Common myeloid progenitor, CD34-positive (primary cell): ENCODE data around the gene DAB2.

Source experiments
- CTCF ChIA-PET: fragments of 350-600 bp; sonication (Branson Sonifier 250); formaldehyde crosslinking; loops from one replicate; lab custom pipeline; 2021; ENCODE audit warnings: antibody characterized with exemption; lab: Charles Lee
- POLR2A ChIA-PET: fragments of 350-600 bp; sonication (Branson Sonifier 250); formaldehyde crosslinking; loops from one replicate; lab custom pipeline; 2021; ENCODE audit warnings: antibody characterized with exemption; lab: Charles Lee
- DNase-seq, 3 donors: peaks; one replicate each; pipeline versions ENCODE4 v3.0.0 to v3.0.0-alpha.2; 2013
- H3K27ac ChIP-seq, 2 experiments: 1 replicate in 1 of 2; 2 replicates in 1 of 2; pipeline ENCODE4 v1.7.0; 2013; ENCODE audit warnings: inconsistent platforms in 2 of 2, low read length in 2 of 2, mild to moderate bottlenecking in 2 of 2, low read depth in 1 of 2, moderate library complexity in 1 of 2; ENCODE audit not compliant: severe bottlenecking in 2 of 2, insufficient read depth in 1 of 2, poor library complexity in 1 of 2
- H3K27me3 ChIP-seq, 5 experiments: replicated peaks in 2 of 5; 1 replicate in 3 of 5; 2 replicates in 2 of 5; pipeline versions ENCODE4 v1.6.1 to v1.7.0; 2013; ENCODE audit warnings: low read length in 4 of 5, mild to moderate bottlenecking in 2 of 5, moderate library complexity in 2 of 5, inconsistent platforms in 1 of 5; ENCODE audit not compliant: insufficient read depth in 5 of 5, control insufficient read depth in 4 of 5
- H3K36me3 ChIP-seq, 4 experiments: 1 replicate in 2 of 4; 2 replicates in 2 of 4; pipeline versions ENCODE4 v1.6.1 to v1.7.0; 2013; ENCODE audit warnings: low read length in 3 of 4, control low read depth in 1 of 4, mild to moderate bottlenecking in 1 of 4; ENCODE audit not compliant: control insufficient read depth in 4 of 4, insufficient read depth in 4 of 4
- H3K4me1 ChIP-seq, 4 experiments: 1 replicate in 3 of 4; 2 replicates in 1 of 4; pipeline versions ENCODE4 v1.6.1 to v1.7.1; 2013; ENCODE audit warnings: low read length in 3 of 4, mild to moderate bottlenecking in 3 of 4, control low read depth in 1 of 4, inconsistent platforms in 1 of 4, moderate library complexity in 1 of 4; ENCODE audit not compliant: control insufficient read depth in 4 of 4, insufficient read depth in 4 of 4; ENCODE audit errors: control extremely low read depth in 1 of 4
- H3K4me3 ChIP-seq, 7 experiments: 1 replicate in 4 of 7; 2 replicates in 3 of 7; pipeline versions ENCODE4 v1.5.1 to v1.7.0; 2013; ENCODE audit warnings: mild to moderate bottlenecking in 7 of 7, low read length in 6 of 7, moderate library complexity in 6 of 7, inconsistent platforms in 2 of 7, low read depth in 2 of 7, control low read depth in 1 of 7; ENCODE audit not compliant: insufficient read depth in 4 of 7, control insufficient read depth in 1 of 7; ENCODE audit errors: extremely low read depth in 1 of 7
- H3K9me3 ChIP-seq, 5 experiments: 1 replicate in 4 of 5; 2 replicates in 1 of 5; pipeline versions ENCODE4 v1.6.1 to v1.7.1; 2013; ENCODE audit warnings: low read length in 4 of 5, mild to moderate bottlenecking in 2 of 5, inconsistent platforms in 1 of 5, low read depth in 1 of 5, moderate library complexity in 1 of 5; ENCODE audit not compliant: control insufficient read depth in 4 of 5, insufficient read depth in 2 of 5; ENCODE audit errors: control extremely low read depth in 1 of 5
- WGBS: methylation state at CpG from one replicate; pipeline ENCODE4 v1.1.5; 2013; ENCODE audit not compliant: insufficient coverage; 5-methylcytosine and 5-hydroxymethylcytosine counted together

The DAB2 gene

DNA sequence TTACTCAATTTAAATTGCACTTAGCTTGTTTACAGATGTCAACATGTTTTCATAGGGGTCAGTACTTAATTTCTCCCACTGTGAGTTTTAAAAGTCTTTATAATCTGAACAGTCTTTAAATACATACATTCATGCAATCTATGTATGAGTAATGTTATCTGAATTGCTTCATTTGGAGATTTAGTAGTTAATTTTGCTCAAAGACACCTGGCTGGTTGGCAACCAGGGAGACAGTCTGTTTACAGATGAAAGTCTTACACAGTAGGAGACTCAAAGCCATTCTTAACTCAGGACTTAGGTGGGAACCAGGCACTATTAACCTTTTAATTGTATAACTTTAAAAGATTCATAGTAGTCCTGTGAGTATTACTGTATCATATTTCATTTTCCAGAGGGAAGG is 29.3 kb downstream of the DAB2 start:
- Histone ChIP-seq H3K27ac (no peak overlapping the region), H3K4me1 (peaks cover 15 to 29% (median 22%) of the 10 kb centered on the region in 4 experiments), H3K27me3 (no peaks in the 10 kb centered on the region), H3K36me3 (peaks cover 0 to 14% (median 9%) of the 10 kb centered on the region in 4 experiments), H3K9me3 (no peaks in the 10 kb centered on the region), H3K4me3 (no peak overlapping the region)
- no peak for DNase-seq
- POLR2A ChIA-PET = no interaction called here
- CTCF ChIA-PET = interaction anchor here (1.1 to 6.5 kb wide), 3 partner anchors 10 to 29 kb away, joined by 3 to 39 read pairs (median 26); partner anchors contain the start of gene DAB2

DNA sequence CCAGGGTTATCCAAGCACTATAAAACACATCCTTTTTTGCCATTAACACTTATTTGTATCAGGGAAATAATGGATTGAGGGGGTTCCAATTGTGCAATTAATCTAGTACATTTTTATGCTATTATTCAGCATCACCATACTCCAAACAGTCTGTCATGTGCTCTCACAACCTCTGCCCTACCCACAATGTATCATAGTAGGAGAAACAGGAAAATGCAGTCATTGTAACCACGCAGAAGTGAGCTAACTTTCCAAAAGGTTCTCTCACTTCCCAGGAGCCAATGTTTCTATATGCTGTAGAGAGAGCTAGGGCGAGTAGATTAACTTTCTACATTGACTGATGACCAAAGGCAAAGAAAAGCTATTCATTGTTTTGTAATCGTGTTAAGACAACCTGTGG is 29.8 kb downstream of the DAB2 start:
- ChIA-PET CTCF (interaction anchor here (1.1 to 4.4 kb wide), 2 partner anchors 10 to 18 kb away, joined by 3 to 26 read pairs; no protein-coding TSS in a partner anchor), POLR2A (no interaction called here)
- 100% methylated on average over 2 of the region's 3 CpGs for WGBS
- peaks cover 0 to 17% (median 13%) of the 10 kb centered on the region in 4 experiments for H3K36me3 ChIP-seq
- peaks cover 13 to 23% (median 18%) of the 10 kb centered on the region in 4 experiments for H3K4me1 ChIP-seq
- H3K4me3 ChIP-seq = no peak overlapping the region
- H3K27ac ChIP-seq = no peak overlapping the region
- DNase-seq = no peak
- no peaks in the 10 kb centered on the region for H3K9me3 ChIP-seq
- H3K27me3 ChIP-seq = no peaks in the 10 kb centered on the region

DNA sequence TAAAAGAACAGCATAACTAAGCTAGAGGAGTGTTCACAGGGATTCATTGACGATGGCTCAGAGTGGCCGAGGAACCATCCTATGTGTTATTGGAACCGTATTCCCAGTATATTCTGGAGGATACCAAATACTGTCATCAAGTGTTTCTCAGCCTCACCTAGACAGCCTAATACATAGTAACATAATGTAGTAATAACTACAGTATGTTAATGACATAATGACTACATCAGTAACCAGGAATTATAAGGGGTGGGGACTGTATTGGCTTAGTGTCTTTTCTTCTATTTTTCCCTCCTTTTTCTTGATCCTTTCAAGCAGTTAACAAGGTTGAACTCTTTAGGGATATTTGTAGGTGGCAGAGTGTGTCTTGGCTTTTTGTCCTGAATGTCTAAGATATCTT is 33.8 kb downstream of the DAB2 start:
- 100% methylated on average over 1 of the region's 3 CpGs for WGBS
- Histone ChIP-seq H3K9me3 (no peaks in the 10 kb centered on the region), H3K27me3 (no peaks in the 10 kb centered on the region), H3K36me3 (peaks cover 0 to 30% (median 19%) of the 10 kb centered on the region in 4 experiments), H3K27ac (no peak overlapping the region), H3K4me1 (no peaks in the 10 kb centered on the region), H3K4me3 (no peak overlapping the region)
- no peak for DNase-seq
- ChIA-PET POLR2A (interaction anchor here (0.6 kb wide), 1 partner anchor 75 kb away, joined by 3 read pairs; no protein-coding TSS in a partner anchor), CTCF (interaction anchor here (2.1 kb wide), 1 partner anchor 12 kb away, joined by 7 read pairs; no protein-coding TSS in a partner anchor)

DNA sequence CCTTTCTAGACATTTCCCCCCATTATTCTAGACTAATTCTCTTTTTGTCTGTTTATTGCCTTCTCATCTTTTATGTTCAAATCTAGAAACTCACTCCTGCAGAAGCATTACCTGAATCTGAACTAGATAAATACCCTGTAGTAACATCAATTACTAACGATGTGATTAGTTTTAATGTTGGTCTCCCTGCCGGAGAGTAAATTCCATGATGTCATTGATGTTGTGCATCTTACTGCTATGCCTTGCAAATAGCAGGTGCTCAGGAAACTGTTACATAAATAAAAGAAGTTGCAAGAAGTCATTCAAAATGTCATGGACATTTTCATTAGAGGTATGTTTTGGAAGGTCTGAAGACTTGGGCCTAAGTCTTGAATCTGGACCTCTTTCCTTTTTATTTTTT is 37.5 kb downstream of the DAB2 start:
- ChIA-PET POLR2A (no interaction called here), CTCF (no interaction called here)

DNA sequence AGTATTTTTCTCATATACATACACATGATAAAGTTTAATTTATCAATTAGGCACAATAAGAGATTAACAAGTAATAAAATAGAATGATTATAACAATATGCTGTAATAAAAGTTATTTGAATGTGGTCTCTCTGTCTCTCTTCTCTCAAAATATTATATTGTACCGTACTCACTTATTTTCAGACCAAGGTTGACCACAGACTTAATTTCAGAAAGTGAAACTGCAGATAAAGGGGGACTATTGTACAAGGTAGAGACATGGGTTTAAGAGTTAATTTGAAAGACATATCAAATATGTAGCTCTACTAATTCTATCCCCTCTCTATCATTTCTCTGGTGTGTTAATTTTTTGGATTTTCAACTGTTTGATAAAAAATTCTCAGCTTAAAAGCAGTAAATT is 40.5 kb downstream of the DAB2 start:
- Histone ChIP-seq H3K27ac (no peak overlapping the region), H3K36me3 (peaks cover 3 to 43% (median 13%) of the 10 kb centered on the region in 4 experiments), H3K9me3 (no peaks in the 10 kb centered on the region), H3K27me3 (no peaks in the 10 kb centered on the region), H3K4me1 (no peaks in the 10 kb centered on the region), H3K4me3 (no peak overlapping the region)
- ChIA-PET POLR2A (no interaction called here), CTCF (interaction anchor here (1.2 to 1.9 kb wide), 2 partner anchors 8 to 188 kb away, joined by 3 to 13 read pairs; no protein-coding TSS in a partner anchor)
- WGBS = no CpG with 5 or more reads among the region's 1 CpG
- DNase-seq = no peak

More for the DNA sequence above, 37.5 kb downstream of the DAB2 start:
- WGBS = 86% methylated on average over 2 of the region's 2 CpGs
- H3K9me3 ChIP-seq = no peaks in the 10 kb centered on the region
- DNase-seq = no peak
- H3K36me3 ChIP-seq = peaks cover 3 to 40% (median 22%) of the 10 kb centered on the region in 4 experiments
- no peak overlapping the region for H3K4me3 ChIP-seq
- H3K27ac ChIP-seq = no peak overlapping the region
- no peaks in the 10 kb centered on the region for H3K27me3 ChIP-seq
- no peaks in the 10 kb centered on the region for H3K4me1 ChIP-seq

DNA sequence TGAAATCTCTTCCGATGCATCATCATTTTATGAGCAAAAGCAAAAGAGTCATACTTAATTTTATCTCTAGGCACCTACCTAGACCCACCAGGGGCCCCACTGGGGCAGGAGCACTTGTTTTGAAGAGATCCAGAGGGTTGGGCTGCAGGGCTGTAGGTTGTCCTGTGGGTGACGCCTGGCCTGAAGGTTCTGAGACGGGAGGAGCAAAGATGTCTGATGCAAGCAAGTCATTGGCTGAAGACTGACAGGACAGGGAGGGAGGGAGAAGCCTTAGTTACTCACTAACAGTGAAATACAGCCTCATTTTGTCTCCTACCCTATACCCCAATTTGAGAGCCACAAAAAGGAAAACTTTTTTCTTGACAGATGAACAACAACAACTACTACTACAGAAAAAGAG is 43.4 kb downstream of the DAB2 start:
- CTCF ChIA-PET = interaction anchor here (0.9 to 6.6 kb wide), 3 partner anchors 32 to 190 kb away, joined by 3 to 187 read pairs (median 85); no protein-coding TSS in a partner anchor
- no peaks in the 10 kb centered on the region for H3K9me3 ChIP-seq
- 86% methylated on average over 1 of the region's 3 CpGs for WGBS
- no peak overlapping the region for H3K4me3 ChIP-seq
- peaks cover 3 to 35% (median 11%) of the 10 kb centered on the region in 4 experiments for H3K36me3 ChIP-seq
- DNase-seq = no peak
- H3K27me3 ChIP-seq = no peaks in the 10 kb centered on the region
- no peak overlapping the region for H3K27ac ChIP-seq
- POLR2A ChIA-PET = no interaction called here
- no peaks in the 10 kb centered on the region for H3K4me1 ChIP-seq

DNA sequence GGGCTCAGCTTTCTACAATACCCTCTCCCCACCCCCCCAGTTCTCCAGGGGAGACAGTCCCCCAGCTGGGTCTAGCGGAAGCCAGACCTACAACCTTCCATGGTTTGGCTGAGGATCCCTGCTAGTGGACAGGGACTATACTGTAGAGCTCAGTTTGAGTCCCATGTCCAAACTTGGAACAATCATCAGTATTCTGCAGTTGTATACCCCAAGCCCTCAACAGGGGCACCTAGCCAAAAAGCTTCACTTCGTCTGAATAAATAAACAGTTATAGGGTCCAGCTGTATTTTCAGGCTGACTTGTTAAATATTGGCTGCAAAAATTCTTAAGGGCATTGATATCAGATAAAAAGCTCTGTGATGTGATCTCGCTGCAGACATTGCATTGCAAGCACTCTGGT is 45.1 kb downstream of the DAB2 start:
- CTCF ChIA-PET = interaction anchor here (1.2 to 6.6 kb wide), 5 partner anchors 11 to 192 kb away, joined by 4 to 187 read pairs (median 26); no protein-coding TSS in a partner anchor
- 95% methylated on average over 2 of the region's 3 CpGs for WGBS
- no peaks in the 10 kb centered on the region for H3K9me3 ChIP-seq
- H3K36me3 ChIP-seq = peaks cover 3 to 36% (median 12%) of the 10 kb centered on the region in 4 experiments
- POLR2A ChIA-PET = interaction anchor here (0.6 kb wide), 1 partner anchor 163 kb away, joined by 4 read pairs; no protein-coding TSS in a partner anchor
- DNase-seq = no peak
- H3K4me3 ChIP-seq = no peak overlapping the region
- H3K4me1 ChIP-seq = no peaks in the 10 kb centered on the region
- no peak overlapping the region for H3K27ac ChIP-seq
- no peaks in the 10 kb centered on the region for H3K27me3 ChIP-seq
